ENCODE results near the gene USH1G.

GRCh38 chr17:74968361-74968780 lies 45.3 kb upstream of the USH1G start:
- TF ChIP-seq CTCF (conservative IDR thresholded peaks at IDR 0.05 in 1 of 2, IDR thresholded peaks at IDR 0.05 in 1 of 2; ENCODE audit: extremely low read depth in 1 of 2, insufficient read depth in 1 of 2, low read depth in 1 of 2, low read length in 2 of 2): no peak
- no peak for TF ChIP-seq EZH2 (IDR thresholded peaks at IDR 0.05; ENCODE audit: borderline replicate concordance, low read length)
